Esophagus squamous epithelium (tissue), 4 donors: ENCODE results near the gene CDK10.

Experiments
- CTCF ChIP-seq, 6 experiments: fragments of 450-650 bp in 4 of 6; fragments of 200-600 bp in 2 of 6; sonication (generic) in 2 of 6; IDR thresholded peaks; one replicate each; pipeline ENCODE4 v1.5.1; 2016 to 2019; ENCODE audit warnings: antibody characterized with exemption in 6 of 6, mild to moderate bottlenecking in 4 of 6, moderate library complexity in 4 of 6
- POLR2A ChIP-seq, 4 donors: fragments of 450-650 bp; IDR thresholded peaks; one replicate each; pipeline ENCODE4 v1.6.1; 2017; ENCODE audit warnings: antibody characterized with exemption in 4 of 4, mild to moderate bottlenecking in 4 of 4, moderate library complexity in 3 of 4

- TF ChIP-seq POLR2A (IDR thresholded peaks at IDR 0.05) (no peak), CTCF (IDR thresholded peaks at IDR 0.05) (no peak)
Measured at GRCh38 chr16:89737341-89738071, 51.0 kb downstream of the CDK10 start.
